Right lobe of liver (tissue), 6 donors: ENCODE measurements around the gene ZC3H12C. TPM values are rescaled to one million over a fixed set of nuclear protein-coding genes. Genes with fewer than 3 reads are reported as not detected.

Experiments
- ATAC-seq, 4 donors: fragments of 200-7000 bp; cut with Tn5 transposase; one replicate each; pipeline ENCODE4 v1.9.1; 2020; ENCODE audit warnings: mild to moderate bottlenecking in 4 of 4, moderate library complexity in 4 of 4
- DNase-seq, 3 donors: peaks; one replicate each; pipeline ENCODE4 v3.0.0-alpha.2; 2020
- H3K27ac ChIP-seq, 3 donors: fragments of 200-600 bp; one replicate each; pipeline ENCODE4 v1.8.0; 2022
- H3K27me3 ChIP-seq, 2 donors: fragments of 200-600 bp; one replicate each; pipeline ENCODE4 v1.8.0; 2022
- H3K36me3 ChIP-seq, 4 donors: fragments of 200-600 bp; sonication (generic) in 1 of 4; one replicate each; pipeline versions ENCODE4 v1.5.1 to v1.8.0; 2017 to 2022; ENCODE audit warnings: control low read depth in 1 of 4
- H3K4me1 ChIP-seq, 4 donors: fragments of 200-600 bp; sonication (generic) in 1 of 4; one replicate each; pipeline versions ENCODE4 v1.5.1 to v1.8.0; 2017 to 2022; ENCODE audit warnings: control low read depth in 1 of 4
- H3K4me3 ChIP-seq, 3 donors: fragments of 200-600 bp; one replicate each; pipeline ENCODE4 v1.8.0; 2022
- H3K9me3 ChIP-seq, 4 donors: fragments of 200-600 bp; sonication (generic) in 1 of 4; one replicate each; pipeline versions ENCODE4 v1.5.1 to v1.8.0; 2017 to 2022; ENCODE audit warnings: control low read depth in 1 of 4
- CTCF ChIP-seq, 4 donors: fragments of 200-600 bp in 3 of 4; fragments of 450-650 bp in 1 of 4; IDR thresholded peaks; one replicate each; pipeline versions ENCODE4 v1.5.1 to v1.8.0; 2016 to 2022; ENCODE audit warnings: antibody characterized with exemption in 4 of 4, mild to moderate bottlenecking in 2 of 4
- POLR2A ChIP-seq: fragments of 450-650 bp; IDR thresholded peaks from one replicate; pipeline ENCODE4 v1.6.1; 2017; ENCODE audit warnings: antibody characterized with exemption, mild to moderate bottlenecking
- WGBS: methylation state at CpG from one replicate; pipeline ENCODE4 v1.1.6; 2018; ENCODE audit warnings: low coverage, low lambda C conversion rate; ENCODE audit not compliant: insufficient coverage; ENCODE audit errors: missing lambda C conversion rate; 5-methylcytosine and 5-hydroxymethylcytosine counted together
- intact Hi-C, 2 donors: fragments of 100-400 bp; cut with DNase I; formaldehyde crosslinking; loops; one replicate each; pipeline versions ENCODE4 v1.11.2 to v1.14.1; 2022
- total RNA-seq, 6 experiments: library from RNA; depleted of rRNA in 2 of 6; stranded (reverse); fragments of >200 nt in 2 of 6; fragmentation: NEBNext Ultra II Directional in 3 of 6; extraction: Animal tissue kit (Norgen Biotek cat#: 25700) in 3 of 6; gene quantifications; one replicate each; pipeline versions ENCODE4 v1.1.0 to v1.2.4, GENCODE V29; 2016 to 2023
- donor health status: DM: no; HTN: yes; CAD: no.
- donor health status: DM: no; HTN: no; CAD: no.
- donor health status: DM: no; HTN: no; CAD: no.
- donor health status: DM: no; HTN: yes; CAD: no.
- donor health status: DM: no; HTN: yes; CAD: no.

ZC3H12C gene
- total RNA-seq, 6 experiments from 2014 or later, result 4.0 to 7.9 (median 4.8) TPM

GRCh38 chr11:110217223-110217877 lies 124.2 kb downstream of the ZC3H12C start:
- DNase-seq, result no peak
- peak in 1 of 4 donors; percentile 17 for ATAC-seq
- H3K4me1 ChIP-seq, result no peaks in the 10 kb centered on the region

GRCh38 chr11:110217936-110218335 lies 124.7 kb downstream of the ZC3H12C start:
- Histone ChIP-seq H3K27ac (no peak overlapping the region), H3K4me1 (no peaks in the 10 kb centered on the region), H3K36me3 (no peaks in the 10 kb centered on the region), H3K9me3 (no peaks in the 10 kb centered on the region), H3K4me3 (no peak overlapping the region), H3K27me3 (no peaks in the 10 kb centered on the region)
- intact Hi-C loops, result no loop called here
- ATAC-seq, result no peak
- 48% methylated on average over 3 of the region's 3 CpGs for WGBS
- DNase-seq, result no peak
- TF ChIP-seq POLR2A, result no peak
- TF ChIP-seq CTCF (IDR thresholded peaks at IDR 0.05), result no peak

More at GRCh38 chr11:110217223-110217877, 124.2 kb downstream of the ZC3H12C start:
- intact Hi-C loops, result no loop called here
- H3K9me3 ChIP-seq, result no peaks in the 10 kb centered on the region
- H3K4me3 ChIP-seq, result no peak overlapping the region
- H3K36me3 ChIP-seq, result no peaks in the 10 kb centered on the region
- TF ChIP-seq CTCF (IDR thresholded peaks at IDR 0.05) (no peak), POLR2A (no peak)
- no peaks in the 10 kb centered on the region for H3K27me3 ChIP-seq
- no peak overlapping the region for H3K27ac ChIP-seq
- WGBS, result 84% methylated on average over 9 of the region's 12 CpGs

GRCh38 chr11:110219006-110219785 lies 126.0 kb downstream of the ZC3H12C start:
- Histone ChIP-seq H3K4me3 (no peak overlapping the region), H3K4me1 (no peaks in the 10 kb centered on the region), H3K36me3 (no peaks in the 10 kb centered on the region), H3K27ac (no peak overlapping the region), H3K9me3 (no peaks in the 10 kb centered on the region), H3K27me3 (no peaks in the 10 kb centered on the region)
- TF ChIP-seq CTCF (IDR thresholded peaks at IDR 0.05) (no peak), POLR2A (no peak)
- WGBS, result 88% methylated on average over 3 of the region's 4 CpGs
- intact Hi-C loops, result no loop called here
- no peak for DNase-seq
- ATAC-seq, result no peak

Other genes starting within 250 kb of the ZC3H12C start
- gene RDX, start 203.2 kb downstream of the ZC3H12C start, total RNA-seq, result 10 to 100 TPM; 47.1 to 87.8 (median 81.8) TPM